Upper lobe of left lung (tissue), 6 donors: ENCODE measurements around the gene ARPIN. TPM values are rescaled to one million over a fixed set of nuclear protein-coding genes. Genes with fewer than 3 reads are reported as not detected.
"Not testable (repeated sequence)": the region's sequence is repeated elsewhere in the genome, so short reads cannot be mapped to it uniquely, and the experiment has no call there.

Experiments
- ATAC-seq, 2 donors: fragments of 200-7000 bp; cut with Tn5 transposase; one replicate each; pipeline ENCODE4 v1.9.1; 2022; ENCODE audit warnings: mild to moderate bottlenecking in 2 of 2, moderate library complexity in 2 of 2; ENCODE audit not compliant: low FRiP score in 2 of 2
- DNase-seq, 2 donors: peaks; one replicate each; pipeline ENCODE4 v3.0.0-alpha.2; 2019 to 2020
- H3K27ac ChIP-seq, 4 donors: fragments of 200-600 bp; sonication (generic); one replicate each; pipeline ENCODE4 v1.5.1; 2016 to 2019
- H3K27me3 ChIP-seq, 4 donors: fragments of 200-600 bp; sonication (generic); one replicate each; pipeline ENCODE4 v1.5.1; 2017 to 2019
- H3K36me3 ChIP-seq, 4 donors: fragments of 200-600 bp; sonication (generic); one replicate each; pipeline ENCODE4 v1.5.1; 2016 to 2019
- H3K4me1 ChIP-seq, 4 donors: fragments of 200-600 bp; sonication (generic); one replicate each; pipeline ENCODE4 v1.5.1; 2018 to 2019
- H3K4me3 ChIP-seq, 4 donors: fragments of 200-600 bp; sonication (generic); one replicate each; pipeline ENCODE4 v1.5.1; 2017 to 2019; ENCODE audit warnings: mild to moderate bottlenecking in 2 of 4, moderate library complexity in 1 of 4
- H3K9me3 ChIP-seq, 4 donors: fragments of 200-600 bp; sonication (generic); one replicate each; pipeline ENCODE4 v1.5.1; 2018 to 2019
- CTCF ChIP-seq, 6 experiments: fragments of 450-650 bp in 4 of 6; fragments of 200-600 bp in 2 of 6; sonication (generic) in 2 of 6; IDR thresholded peaks; one replicate each; pipeline ENCODE4 v1.5.1; 2016 to 2019; ENCODE audit warnings: antibody characterized with exemption in 6 of 6
- EP300 ChIP-seq, 4 donors: sonication (generic); formaldehyde crosslinking; IDR thresholded peaks; one replicate each; pipeline ENCODE4 v1.5.1; 2017; ENCODE audit warnings: antibody characterized with exemption in 4 of 4, control low read depth in 2 of 4
- POLR2A ChIP-seq, 4 donors: fragments of 450-650 bp; IDR thresholded peaks; one replicate each; pipeline ENCODE4 v1.5.1; 2016 to 2017; ENCODE audit warnings: antibody characterized with exemption in 4 of 4, mild to moderate bottlenecking in 2 of 4
- POLR2AphosphoS5 ChIP-seq, 2 donors: sonication (generic); formaldehyde crosslinking; IDR thresholded peaks; one replicate each; pipeline ENCODE4 v1.5.1; 2017; ENCODE audit warnings: antibody characterized with exemption in 2 of 2
- WGBS, 2 donors: methylation state at CpG; one replicate each; pipeline ENCODE4 v1.1.5; 2017 to 2018; 5-methylcytosine and 5-hydroxymethylcytosine counted together
- total RNA-seq, 6 donors: library from RNA; depleted of rRNA in 4 of 6; stranded (reverse); fragments of >200 nt in 4 of 6; gene quantifications; one replicate each; pipeline versions ENCODE4 v1.1.0 to v1.2.1, GENCODE V29; 2016 to 2021
- donor health status: DM: no; HTN: no; CAD: no; lungs with moderate emphysema.
- donor health status: DM: no; HTN: yes; CAD: no; lungs with severe emphysema.

ARPIN gene
- total RNA-seq, 6 donors from 2014 or later = 24.9 to 56.6 (median 35.1) TPM

DNA sequence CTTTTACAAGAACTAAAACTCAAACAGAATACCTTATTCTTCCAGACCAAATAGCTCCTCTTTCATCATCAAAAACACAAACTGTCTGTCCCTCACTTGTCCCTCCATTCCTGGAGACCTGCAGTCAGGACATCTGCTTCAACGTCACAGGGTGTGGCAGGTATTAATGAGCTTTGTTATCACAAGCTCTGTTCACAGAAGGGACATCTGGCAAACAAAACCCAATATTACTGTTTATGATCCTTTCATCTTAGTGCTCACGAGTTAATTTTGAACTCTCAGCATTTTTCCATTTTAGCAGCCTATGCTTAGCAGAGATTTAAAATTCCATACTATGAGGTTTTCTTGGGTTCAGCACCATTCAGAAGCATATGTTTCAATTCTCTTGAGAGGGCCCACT lies 51.9 kb downstream of the ARPIN start:
- H3K36me3 ChIP-seq = peaks cover 3 to 45% (median 20%) of the 10 kb centered on the region in 4 donors
- no peak for TF ChIP-seq CTCF (IDR thresholded peaks at IDR 0.05)
- TF ChIP-seq POLR2A (IDR thresholded peaks at IDR 0.05) = no peak
- TF ChIP-seq POLR2AphosphoS5 (IDR thresholded peaks at IDR 0.05) = no peak
- TF ChIP-seq EP300 (IDR thresholded peaks at IDR 0.05) = no peak

DNA sequence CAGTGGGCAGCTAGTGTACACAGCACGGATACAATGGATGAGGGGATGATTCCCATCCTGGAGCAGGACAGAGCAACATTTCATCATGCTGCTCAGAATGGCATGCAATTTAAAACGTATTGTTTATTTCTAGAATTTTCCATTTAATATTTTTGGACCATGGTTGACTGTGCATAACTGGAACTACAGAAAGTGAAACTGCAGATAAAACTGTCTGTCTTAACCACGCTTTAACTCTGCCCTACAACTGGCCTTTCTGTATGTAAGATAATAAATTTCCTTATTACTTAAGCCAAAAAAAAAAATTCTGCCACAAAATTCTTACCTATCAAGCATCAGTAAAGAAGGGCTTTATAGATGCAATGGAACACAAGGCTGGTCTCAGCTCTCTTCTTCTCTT lies 52.3 kb downstream of the ARPIN start:
- Histone ChIP-seq H3K27me3 (no peaks in the 10 kb centered on the region), H3K9me3 (no peaks in the 10 kb centered on the region), H3K36me3 (peaks cover 3 to 45% (median 20%) of the 10 kb centered on the region in 4 donors), H3K4me3 (no peak overlapping the region), H3K27ac (no peak overlapping the region), H3K4me1 (no peaks in the 10 kb centered on the region)
- no peak for TF ChIP-seq POLR2AphosphoS5 (IDR thresholded peaks at IDR 0.05)
- no peak for TF ChIP-seq EP300 (IDR thresholded peaks at IDR 0.05)
- TF ChIP-seq CTCF (IDR thresholded peaks at IDR 0.05) = no peak
- no peak for TF ChIP-seq POLR2A (IDR thresholded peaks at IDR 0.05)
- DNase-seq (no peak), ATAC-seq (no peak)
- 75 to 83% methylated on average over 3 of the region's 3 CpGs for WGBS, 2 donors

More for the DNA sequence above, 51.9 kb downstream of the ARPIN start:
- Histone ChIP-seq H3K4me1 (no peaks in the 10 kb centered on the region), H3K4me3 (no peak overlapping the region), H3K27me3 (no peaks in the 10 kb centered on the region), H3K9me3 (no peaks in the 10 kb centered on the region), H3K27ac (no peak overlapping the region)
- DNase-seq = no peak
- WGBS, 2 donors = 91 to 92% methylated on average over 2 of the region's 2 CpGs
- no peak for ATAC-seq

GRCh38 chr15:89858661-89859458 lies 53.9 kb downstream of the ARPIN start:
- H3K4me1 ChIP-seq = no peaks in the 10 kb centered on the region
- 87 to 90% methylated on average over 9 of the region's 9 CpGs for WGBS, 2 donors
- H3K9me3 ChIP-seq = no peaks in the 10 kb centered on the region
- ATAC-seq (no peak), DNase-seq (no peak)
- no peaks in the 10 kb centered on the region for H3K27me3 ChIP-seq
- H3K27ac ChIP-seq = no peak overlapping the region
- H3K4me3 ChIP-seq = no peak overlapping the region
- no peak for TF ChIP-seq EP300 (IDR thresholded peaks at IDR 0.05)
- TF ChIP-seq POLR2AphosphoS5 (IDR thresholded peaks at IDR 0.05) = no peak
- no peak for TF ChIP-seq POLR2A (IDR thresholded peaks at IDR 0.05)
- TF ChIP-seq CTCF (IDR thresholded peaks at IDR 0.05) = no peak
- peaks cover 0 to 45% (median 16%) of the 10 kb centered on the region in 4 donors for H3K36me3 ChIP-seq

DNA sequence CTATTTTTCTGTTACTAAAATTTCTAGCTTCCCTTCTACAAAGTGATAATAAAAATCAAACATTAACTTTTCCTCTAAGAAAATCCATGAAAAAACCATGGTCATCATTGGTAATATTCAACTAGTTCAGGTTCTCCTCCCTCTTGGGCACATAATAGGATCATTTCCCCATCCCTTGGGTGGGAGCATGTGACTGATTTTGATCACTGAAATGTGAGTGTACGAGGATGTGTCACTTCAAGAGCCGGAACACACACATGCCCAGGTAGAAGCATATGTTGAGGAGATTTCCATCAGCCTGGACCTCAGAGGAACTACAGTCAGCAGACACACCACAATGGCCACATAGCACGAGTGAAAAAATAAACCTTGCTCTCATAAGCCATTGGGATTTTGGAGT lies 55.1 kb downstream of the ARPIN start:
- no peak for ATAC-seq
- no peak for DNase-seq
- TF ChIP-seq POLR2A (IDR thresholded peaks at IDR 0.05) (no peak), POLR2AphosphoS5 (IDR thresholded peaks at IDR 0.05) (no peak), CTCF (IDR thresholded peaks at IDR 0.05) (no peak), EP300 (IDR thresholded peaks at IDR 0.05) (no peak)
- Histone ChIP-seq H3K36me3 (peaks cover 0 to 44% (median 14%) of the 10 kb centered on the region in 4 donors), H3K27me3 (no peaks in the 10 kb centered on the region), H3K9me3 (no peaks in the 10 kb centered on the region), H3K4me1 (no peaks in the 10 kb centered on the region), H3K4me3 (no peak overlapping the region), H3K27ac (no peak overlapping the region)
- 74 to 86% methylated on average over 3 of the region's 3 CpGs for WGBS, 2 donors

GRCh38 chr15:89855948-89856347 lies 56.8 kb downstream of the ARPIN start:
- H3K27me3 ChIP-seq = no peaks in the 10 kb centered on the region
- 93 to 96% methylated on average over 3 of the region's 3 CpGs for WGBS, 2 donors
- H3K27ac ChIP-seq = no peak overlapping the region
- H3K36me3 ChIP-seq = peaks cover 0 to 44% (median 10%) of the 10 kb centered on the region in 4 donors
- no peak for TF ChIP-seq POLR2A (IDR thresholded peaks at IDR 0.05)
- TF ChIP-seq CTCF (IDR thresholded peaks at IDR 0.05) = no peak
- TF ChIP-seq EP300 (IDR thresholded peaks at IDR 0.05) = no peak
- no peak overlapping the region for H3K4me3 ChIP-seq
- H3K9me3 ChIP-seq = no peaks in the 10 kb centered on the region
- no peak for ATAC-seq
- H3K4me1 ChIP-seq = no peaks in the 10 kb centered on the region
- no peak for DNase-seq

DNA sequence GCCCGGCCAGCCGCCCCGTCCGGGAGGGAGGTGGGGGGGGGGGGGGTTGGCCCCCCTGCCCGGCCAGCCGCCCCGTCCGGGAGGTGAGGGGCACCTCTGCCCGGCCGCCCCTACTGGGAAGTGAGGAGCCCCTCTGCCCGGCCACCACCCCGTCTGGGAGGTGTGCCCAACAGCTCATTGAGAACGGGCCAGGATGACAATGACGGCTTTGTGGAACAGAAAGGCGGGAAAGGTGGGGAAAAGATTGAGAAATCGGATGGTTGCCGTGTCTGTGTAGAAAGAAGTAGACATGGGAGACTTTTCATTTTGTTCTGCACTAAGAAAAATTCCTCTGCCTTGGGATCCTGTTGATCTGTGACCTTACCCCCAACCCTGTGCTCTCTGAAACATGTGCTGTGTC lies 57.9 kb downstream of the ARPIN start:
- peaks cover 0 to 36% (median 1%) of the 10 kb centered on the region in 4 donors for H3K36me3 ChIP-seq
- 91 to 93% methylated on average over 7 to 11 of the region's 17 CpGs for WGBS, 2 donors

More for the DNA sequence above, 57.9 kb downstream of the ARPIN start:
- not testable (repeated sequence) for DNase-seq, ATAC-seq, H3K27me3 ChIP-seq, H3K9me3 ChIP-seq, H3K4me3 ChIP-seq, H3K27ac ChIP-seq, H3K4me1 ChIP-seq
